Measurements from ENCODE around the gene NELFA. TPM values are rescaled to one million over a fixed set of nuclear protein-coding genes. Genes with fewer than 3 reads are reported as not detected.

NELFA gene
- total RNA-seq, 4 donors from 2014 or later: 27.7 to 56.9 (median 42.8) TPM

DNA sequence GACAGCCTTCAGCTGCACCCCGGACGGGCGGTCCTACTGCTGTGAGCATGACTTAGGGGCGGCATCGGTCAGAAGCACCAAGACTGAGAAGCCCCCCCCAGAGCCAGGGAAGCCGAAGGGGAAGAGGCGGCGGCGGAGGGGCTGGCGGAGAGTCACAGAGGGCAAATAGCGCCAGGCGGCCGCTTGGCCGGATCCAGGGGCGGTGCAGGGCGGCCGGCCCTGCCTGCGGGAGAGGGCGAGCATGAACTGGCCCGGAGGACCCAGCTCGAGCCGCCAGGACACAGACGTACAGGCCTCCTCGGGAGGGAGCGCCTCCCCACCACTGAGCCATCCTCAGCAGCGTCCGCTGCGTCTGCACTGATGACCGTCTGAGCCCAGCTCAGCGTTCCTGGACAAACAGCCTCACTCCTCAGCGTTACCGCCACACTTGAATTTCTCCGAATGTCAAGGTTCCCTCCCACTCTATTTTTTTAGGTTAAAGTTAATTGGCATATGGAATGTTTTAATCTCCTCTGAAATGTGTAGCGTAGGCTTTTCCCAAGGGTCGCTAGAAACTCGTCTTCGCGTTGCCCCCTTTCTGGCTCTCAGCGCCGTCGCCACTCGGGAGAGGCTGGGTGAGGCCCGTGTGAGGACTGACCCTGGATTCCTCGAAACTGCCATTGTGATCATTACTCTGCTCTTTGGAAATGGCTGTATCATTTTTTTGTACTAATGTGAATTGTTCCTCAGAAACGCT is 29.9 kb downstream of the NELFA start:
- DNase-seq: no peak
- peaks cover 0 to 95% (median 0%) of the 10 kb centered on the region in 3 donors for H3K36me3 ChIP-seq
- H3K27me3 ChIP-seq: no peaks in the 10 kb centered on the region
- TF ChIP-seq, protein P1, sequence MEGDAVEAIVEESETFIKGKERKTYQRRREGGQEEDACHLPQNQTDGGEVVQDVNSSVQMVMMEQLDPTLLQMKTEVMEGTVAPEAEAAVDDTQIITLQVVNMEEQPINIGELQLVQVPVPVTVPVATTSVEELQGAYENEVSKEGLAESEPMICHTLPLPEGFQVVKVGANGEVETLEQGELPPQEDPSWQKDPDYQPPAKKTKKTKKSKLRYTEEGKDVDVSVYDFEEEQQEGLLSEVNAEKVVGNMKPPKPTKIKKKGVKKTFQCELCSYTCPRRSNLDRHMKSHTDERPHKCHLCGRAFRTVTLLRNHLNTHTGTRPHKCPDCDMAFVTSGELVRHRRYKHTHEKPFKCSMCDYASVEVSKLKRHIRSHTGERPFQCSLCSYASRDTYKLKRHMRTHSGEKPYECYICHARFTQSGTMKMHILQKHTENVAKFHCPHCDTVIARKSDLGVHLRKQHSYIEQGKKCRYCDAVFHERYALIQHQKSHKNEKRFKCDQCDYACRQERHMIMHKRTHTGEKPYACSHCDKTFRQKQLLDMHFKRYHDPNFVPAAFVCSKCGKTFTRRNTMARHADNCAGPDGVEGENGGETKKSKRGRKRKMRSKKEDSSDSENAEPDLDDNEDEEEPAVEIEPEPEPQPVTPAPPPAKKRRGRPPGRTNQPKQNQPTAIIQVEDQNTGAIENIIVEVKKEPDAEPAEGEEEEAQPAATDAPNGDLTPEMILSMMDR (IDR thresholded peaks at IDR 0.05): no peak
- TF ChIP-seq POLR2A (IDR thresholded peaks at IDR 0.05): no peak
- no peak overlapping the region for H3K4me3 ChIP-seq
- H3K9me3 ChIP-seq: no peaks in the 10 kb centered on the region
- no peak overlapping the region for H3K27ac ChIP-seq
- no peaks in the 10 kb centered on the region for H3K4me1 ChIP-seq

- peaks cover 0 to 89% (median 0%) of the 10 kb centered on the region in 3 donors for H3K36me3 ChIP-seq
Measured at GRCh38 chr4:1978226-1978625, 30.5 kb downstream of the NELFA start.

GRCh38 chr4:1976416-1977352 is 32.1 kb downstream of the NELFA start:
- Histone ChIP-seq H3K27ac (no peak overlapping the region), H3K4me1 (no peaks in the 10 kb centered on the region), H3K4me3 (no peak overlapping the region), H3K9me3 (no peaks in the 10 kb centered on the region), H3K27me3 (no peaks in the 10 kb centered on the region), H3K36me3 (peaks cover 0 to 77% (median 0%) of the 10 kb centered on the region in 3 donors)
- DNase-seq: no peak
- TF ChIP-seq, protein P1 (IDR thresholded peaks at IDR 0.05): no peak
- TF ChIP-seq POLR2A (IDR thresholded peaks at IDR 0.05): no peak

More at GRCh38 chr4:1978226-1978625, 30.5 kb downstream of the NELFA start:
- Histone ChIP-seq H3K27ac (no peak overlapping the region), H3K4me3 (no peak overlapping the region), H3K4me1 (no peaks in the 10 kb centered on the region), H3K27me3 (no peaks in the 10 kb centered on the region), H3K9me3 (no peaks in the 10 kb centered on the region)
- no peak for DNase-seq
- TF ChIP-seq, protein P1 (IDR thresholded peaks at IDR 0.05): no peak
- no peak for TF ChIP-seq POLR2A (IDR thresholded peaks at IDR 0.05)

- no peak for TF ChIP-seq POLR2A (IDR thresholded peaks at IDR 0.05)
- TF ChIP-seq, protein P1 (IDR thresholded peaks at IDR 0.05): no peak
- no peak overlapping the region for H3K4me3 ChIP-seq
Measured at GRCh38 chr4:1975880-1976279, 32.9 kb downstream of the NELFA start.

GRCh38 chr4:1975391-1975801 is 33.4 kb downstream of the NELFA start:
- Histone ChIP-seq H3K4me1 (no peaks in the 10 kb centered on the region), H3K4me3 (no peak overlapping the region), H3K36me3 (peaks cover 0 to 80% (median 0%) of the 10 kb centered on the region in 3 donors), H3K9me3 (no peaks in the 10 kb centered on the region), H3K27ac (no peak overlapping the region), H3K27me3 (no peaks in the 10 kb centered on the region)
- no peak for DNase-seq
- TF ChIP-seq POLR2A (IDR thresholded peaks at IDR 0.05): no peak
- TF ChIP-seq, protein P1 (IDR thresholded peaks at IDR 0.05): no peak

More at GRCh38 chr4:1975880-1976279, 32.9 kb downstream of the NELFA start:
- no peaks in the 10 kb centered on the region for H3K27me3 ChIP-seq
- no peak for DNase-seq
- H3K4me1 ChIP-seq: no peaks in the 10 kb centered on the region
- H3K36me3 ChIP-seq: peaks cover 0 to 79% (median 0%) of the 10 kb centered on the region in 3 donors
- no peaks in the 10 kb centered on the region for H3K9me3 ChIP-seq
- H3K27ac ChIP-seq: no peak overlapping the region

All from Peyer's patch (tissue), 4 donors.